HG03060 (cell line): ENCODE results near the gene PFN1.

Experiments
- ATAC-seq: cut with Tn5 transposase; IDR thresholded peaks from one replicate; pipeline ENCODE4 v1.9.1; 2021; ENCODE audit warnings: low read depth, moderate number of reproducible peaks; ENCODE audit not compliant: unreplicated experiment

PFN1 gene

GRCh38 chr17:4946312-4946976, 1.9 kb downstream of the PFN1 start:
- no peak for ATAC-seq

DNA sequence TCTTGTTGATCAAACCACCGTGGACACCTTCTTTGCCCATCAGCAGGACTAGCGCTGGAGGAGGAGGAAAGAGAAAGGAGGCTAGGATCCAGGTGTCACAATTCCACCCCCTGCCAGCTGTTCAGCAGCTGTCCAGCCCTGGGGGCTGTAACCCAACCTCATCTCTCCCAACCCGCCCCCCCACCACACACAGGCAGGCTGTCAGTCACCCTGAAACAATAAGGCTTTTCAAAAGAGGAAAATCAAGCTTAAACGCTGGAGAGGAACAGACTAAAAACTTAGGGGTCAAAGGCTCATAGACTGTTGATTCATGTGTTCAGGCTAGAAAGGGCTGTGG, 2.4 kb downstream of the PFN1 start:
- no peak for ATAC-seq

DNA sequence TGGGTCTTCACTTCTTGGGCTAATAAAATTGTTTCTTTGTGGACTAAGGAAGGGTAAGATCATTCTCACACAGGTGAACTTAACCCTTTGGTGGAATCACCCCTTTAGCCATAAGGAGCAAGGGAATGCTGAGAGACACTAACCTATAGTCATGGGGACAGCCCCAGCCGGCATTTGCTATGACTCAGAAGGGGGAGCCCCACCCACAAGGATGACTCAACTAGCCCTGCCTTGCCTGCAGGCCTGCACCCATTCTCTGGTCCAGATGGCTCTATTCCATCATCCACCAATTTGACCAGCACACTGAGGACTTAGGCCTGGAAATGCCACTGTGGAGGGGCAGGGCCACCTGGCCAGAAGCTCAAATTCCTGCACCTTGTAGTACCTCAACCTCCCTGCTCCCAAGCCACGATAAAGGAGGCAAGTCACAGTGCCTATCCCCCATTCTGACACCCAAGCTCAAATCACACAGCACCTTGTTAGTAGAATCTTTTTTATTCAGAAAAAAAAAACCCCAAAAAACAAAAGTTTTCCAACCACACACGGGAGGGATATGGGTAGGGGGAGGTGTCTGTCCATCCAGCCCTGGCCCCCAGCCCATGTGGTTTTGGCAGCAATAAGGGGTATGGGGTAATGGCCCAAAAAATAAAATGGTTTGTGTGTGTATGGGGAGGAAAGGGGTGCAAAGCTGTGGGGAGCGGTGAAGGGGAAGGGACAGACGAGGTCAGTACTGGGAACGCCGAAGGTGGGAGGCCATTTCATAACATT, 3.0 kb downstream of the PFN1 start:
- no peak for ATAC-seq

- ATAC-seq, result no peak
These were observed 3.7 kb downstream of the PFN1 start for GRCh38 chr17:4944554-4945175.

- no peak for ATAC-seq
These were observed 4.2 kb downstream of the PFN1 start for GRCh38 chr17:4944163-4944553.

GRCh38 chr17:4942760-4943508, 5.4 kb downstream of the PFN1 start:
- no peak for ATAC-seq

GRCh38 chr17:4941319-4941610, 7.1 kb downstream of the PFN1 start:
- ATAC-seq, result no peak

- ATAC-seq, result no peak
These were observed 7.6 kb downstream of the PFN1 start for GRCh38 chr17:4940555-4941318.

DNA sequence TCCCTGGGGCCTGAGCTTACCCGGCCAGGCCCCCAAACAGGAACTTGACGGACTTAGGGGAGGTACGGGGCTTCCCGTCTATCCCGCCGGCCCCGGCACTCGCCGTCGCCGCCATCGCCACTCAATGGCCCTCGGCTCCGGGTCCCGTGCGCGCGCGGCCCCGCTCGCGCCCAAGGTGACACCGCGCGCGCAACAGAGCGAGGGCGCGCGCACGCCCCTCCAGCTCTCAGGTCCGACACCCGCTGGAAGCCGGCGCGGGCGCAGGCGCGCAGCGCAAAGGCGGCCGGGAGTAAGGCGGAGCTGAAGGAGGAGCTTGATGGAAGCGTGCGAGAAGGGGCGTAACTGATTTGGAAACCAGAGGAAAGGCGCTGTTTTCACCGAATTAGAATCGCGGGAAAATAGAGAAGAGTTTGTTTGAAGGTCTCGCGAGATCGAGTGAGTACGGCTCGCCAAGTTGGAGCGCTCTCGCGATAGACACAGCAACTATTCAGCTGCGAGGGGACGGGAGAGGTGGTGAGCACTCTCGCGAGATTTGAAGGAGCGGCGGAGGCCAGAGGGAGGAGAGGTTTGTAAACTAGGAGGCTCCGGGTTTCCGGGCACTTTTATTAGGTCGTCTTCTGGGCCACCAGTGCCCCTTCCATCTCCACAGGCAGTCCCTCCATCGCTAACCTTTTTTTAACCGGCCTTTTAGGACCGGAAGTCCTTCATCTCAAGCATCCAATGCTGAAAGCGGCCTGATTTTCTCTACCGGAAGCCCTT, 8.4 kb downstream of the PFN1 start, which contains the start of the genes RNF167 and SLC25A11:
Gene RNF167 (plus strand): TSS at position 473 of the 759 bp plus-strand sequence. CDS start 642 bp downstream, outside the sequence.
Gene SLC25A11 (minus strand): TSS at position 251 of the 759 bp plus-strand sequence. CDS start 136 bp downstream, at position 115.
- peak; percentile 80 for ATAC-seq

GRCh38 chr17:4939546-4939795, 8.9 kb downstream of the PFN1 start:
- no peak for ATAC-seq

GRCh38 chr17:4938688-4939545, 9.4 kb downstream of the PFN1 start:
- ATAC-seq, result no peak

GRCh38 chr17:4938069-4938491, 10.2 kb downstream of the PFN1 start:
- no peak for ATAC-seq

DNA sequence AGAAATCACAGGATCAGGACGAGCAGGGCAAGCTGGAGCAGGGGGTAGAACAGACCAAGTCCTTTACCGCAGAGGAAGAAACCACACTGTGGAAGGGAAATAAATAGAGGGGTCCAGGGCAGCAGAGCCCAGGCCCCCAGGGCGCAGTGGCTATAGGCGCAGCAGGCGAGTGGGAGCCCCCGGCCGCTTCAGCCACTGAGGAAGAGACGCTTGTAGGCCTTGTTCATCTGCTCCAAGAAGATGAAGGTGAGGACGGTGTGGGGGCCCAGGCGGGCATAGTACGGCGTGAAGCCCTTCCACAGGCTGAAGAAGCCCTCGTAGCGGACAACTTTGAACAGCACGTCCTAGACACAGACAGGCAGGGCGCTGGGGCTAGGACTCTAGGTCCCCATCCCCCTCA, 10.8 kb downstream of the PFN1 start:
- ATAC-seq, result no peak

DNA sequence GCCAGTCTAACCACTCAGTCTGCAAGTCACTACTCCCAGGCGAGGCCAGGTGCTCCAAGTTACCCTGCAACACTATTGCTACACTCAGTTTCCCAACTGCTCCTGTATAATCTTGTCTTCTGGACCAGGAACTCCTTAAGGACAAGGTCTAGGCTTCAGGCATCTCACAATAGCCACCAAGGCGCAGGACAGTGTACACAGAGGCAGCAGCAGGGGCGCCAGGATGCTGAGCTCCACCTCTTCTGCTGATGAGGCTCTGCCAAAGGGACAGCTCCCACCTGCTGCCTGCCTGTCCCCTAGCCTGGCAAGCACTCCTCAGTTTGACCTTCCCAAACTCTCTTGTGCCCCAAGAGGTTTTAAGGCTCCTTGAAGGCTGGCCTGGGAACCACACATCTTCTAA, 11.9 kb downstream of the PFN1 start:
- no peak for ATAC-seq

DNA sequence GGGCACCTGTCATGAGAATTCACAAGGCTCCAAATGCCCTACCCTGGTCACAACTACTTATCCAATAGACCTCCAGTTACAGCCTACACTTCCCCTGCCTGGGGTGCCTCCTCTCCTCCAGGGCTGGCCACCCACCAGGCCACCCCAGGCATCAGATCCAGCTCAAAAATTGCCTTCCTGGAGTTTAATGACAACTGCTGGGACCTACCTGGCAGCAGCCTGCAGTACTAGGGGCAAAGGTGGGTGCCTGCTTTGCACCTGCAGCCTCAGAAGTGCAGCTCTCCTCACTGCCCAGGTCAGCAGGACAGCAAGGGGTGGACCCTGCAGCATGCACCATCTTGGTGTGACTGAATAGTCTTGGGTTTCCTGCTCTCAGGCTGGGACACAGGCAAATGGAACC, 12.7 kb downstream of the PFN1 start:
- no peak for ATAC-seq

GRCh38 chr17:4934173-4934979, 14.0 kb downstream of the PFN1 start:
- no peak for ATAC-seq

DNA sequence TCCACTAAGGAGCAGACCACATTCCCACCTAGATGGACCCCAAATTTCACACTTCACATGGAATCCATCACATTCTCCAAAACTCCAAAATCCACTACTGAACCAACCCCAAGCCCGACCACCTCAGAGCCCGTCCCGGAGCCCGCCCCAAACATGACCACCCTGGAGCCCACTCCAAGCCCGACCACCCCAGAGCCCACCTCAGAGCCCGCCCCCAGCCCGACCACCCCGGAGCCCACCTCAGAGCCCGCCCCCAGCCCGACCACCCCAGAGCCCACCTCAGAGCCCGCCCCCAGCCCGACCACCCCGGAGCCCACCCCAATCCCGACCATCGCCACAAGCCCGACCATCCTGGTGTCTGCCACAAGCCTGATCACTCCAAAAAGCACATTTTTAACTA, 14.7 kb downstream of the PFN1 start:
- ATAC-seq, result no peak

DNA sequence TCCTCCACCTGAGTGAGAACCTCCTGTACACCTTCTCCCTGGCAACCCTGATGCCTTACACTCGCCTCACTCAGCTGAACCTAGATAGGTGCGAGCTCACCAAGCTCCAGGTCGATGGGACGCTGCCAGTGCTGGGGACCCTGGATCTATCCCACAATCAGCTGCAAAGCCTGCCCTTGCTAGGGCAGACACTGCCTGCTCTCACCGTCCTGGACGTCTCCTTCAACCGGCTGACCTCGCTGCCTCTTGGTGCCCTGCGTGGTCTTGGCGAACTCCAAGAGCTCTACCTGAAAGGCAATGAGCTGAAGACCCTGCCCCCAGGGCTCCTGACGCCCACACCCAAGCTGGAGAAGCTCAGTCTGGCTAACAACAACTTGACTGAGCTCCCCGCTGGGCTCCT, 15.6 kb downstream of the PFN1 start:
- no peak for ATAC-seq
